MM.1S (cell line): ENCODE data around the gene CREB5.

Experiments used
- DNase-seq: peaks from one replicate; pipeline ENCODE4 v3.0.0-alpha.2; 2015
- H2AFZ ChIP-seq: fragments of 300-600 bp; sonication (generic); 2 replicates; pipeline ENCODE4 v1.6.0; 2016; ENCODE audit warnings: antibody characterized with exemption, low read length
- H3F3A ChIP-seq: fragments of 300-600 bp; sonication (generic); 2 replicates; pipeline ENCODE4 v1.6.1; 2016; ENCODE audit warnings: mild to moderate bottlenecking, antibody characterized with exemption, low read length, moderate library complexity, mixed read lengths; ENCODE audit not compliant: insufficient read depth
- H3K27ac ChIP-seq: fragments of 300-600 bp; sonication (generic); 2 replicates; pipeline ENCODE4 v1.5.1; 2016; ENCODE audit warnings: mild to moderate bottlenecking, low read length
- H3K27me3 ChIP-seq: fragments of 300-600 bp; sonication (generic); replicated peaks from 2 replicates; pipeline ENCODE4 v1.6.0; 2016; ENCODE audit warnings: low read length; ENCODE audit not compliant: insufficient read depth
- H3K36me3 ChIP-seq: fragments of 300-600 bp; sonication (generic); replicated peaks from 2 replicates; pipeline ENCODE4 v1.6.1; 2016; ENCODE audit warnings: mild to moderate bottlenecking, low read length, mixed read lengths; ENCODE audit not compliant: insufficient read depth
- H3K4me1 ChIP-seq: fragments of 300-600 bp; sonication (generic); 2 replicates; pipeline ENCODE4 v1.6.1; 2016; ENCODE audit warnings: low read length, mixed read lengths
- H3K4me2 ChIP-seq: fragments of 300-600 bp; sonication (generic); 2 replicates; pipeline ENCODE4 v1.6.0; 2016; ENCODE audit warnings: low read depth, low read length
- H3K4me3 ChIP-seq: fragments of 300-600 bp; sonication (generic); 2 replicates; pipeline ENCODE4 v1.5.1; 2016; ENCODE audit warnings: low read length, mixed read lengths
- H3K79me2 ChIP-seq: fragments of 300-600 bp; sonication (generic); 2 replicates; pipeline ENCODE4 v1.6.1; 2016; ENCODE audit warnings: mixed run types, low read length, mixed read lengths
- H3K9ac ChIP-seq: fragments of 300-600 bp; sonication (generic); 2 replicates; pipeline ENCODE4 v1.6.1; 2016; ENCODE audit warnings: low read length, mixed read lengths
- H3K9me2 ChIP-seq: fragments of 300-600 bp; sonication (generic); replicated peaks from 2 replicates; pipeline ENCODE4 v1.6.1; 2016; ENCODE audit warnings: mild to moderate bottlenecking, low read length, mixed read lengths; ENCODE audit not compliant: insufficient read depth
- H3K9me3 ChIP-seq: fragments of 300-600 bp; sonication (generic); replicated peaks from 2 replicates; pipeline ENCODE4 v1.6.1; 2016; ENCODE audit warnings: mild to moderate bottlenecking, low read length, mixed read lengths; ENCODE audit not compliant: insufficient read depth
- H4K20me1 ChIP-seq: fragments of 300-600 bp; sonication (generic); 2 replicates; pipeline ENCODE4 v1.6.1; 2016; ENCODE audit warnings: mild to moderate bottlenecking, low read length, moderate library complexity, mixed read lengths; ENCODE audit not compliant: insufficient read depth
- EZH2 ChIP-seq: fragments of 300-600 bp; sonication (generic); optimal IDR thresholded peaks from 2 replicates; pipeline ENCODE3; 2017; ENCODE audit warnings: low read depth, mild to moderate bottlenecking, antibody characterized with exemption, low read length, mixed read lengths
- EZH2phosphoT487 ChIP-seq: fragments of 300-600 bp; sonication (generic); IDR thresholded peaks from 2 replicates; pipeline ENCODE4 v1.6.1; 2018; ENCODE audit warnings: antibody characterized with exemption, low read length
- TF ChIP-seq, protein P1 (sequence below): fragments of 300-600 bp; sonication (generic); IDR thresholded peaks from 2 replicates; pipeline ENCODE4 v1.5.1; 2016; ENCODE audit warnings: antibody characterized with exemption, low read length, mixed read lengths

Gene CREB5

DNA sequence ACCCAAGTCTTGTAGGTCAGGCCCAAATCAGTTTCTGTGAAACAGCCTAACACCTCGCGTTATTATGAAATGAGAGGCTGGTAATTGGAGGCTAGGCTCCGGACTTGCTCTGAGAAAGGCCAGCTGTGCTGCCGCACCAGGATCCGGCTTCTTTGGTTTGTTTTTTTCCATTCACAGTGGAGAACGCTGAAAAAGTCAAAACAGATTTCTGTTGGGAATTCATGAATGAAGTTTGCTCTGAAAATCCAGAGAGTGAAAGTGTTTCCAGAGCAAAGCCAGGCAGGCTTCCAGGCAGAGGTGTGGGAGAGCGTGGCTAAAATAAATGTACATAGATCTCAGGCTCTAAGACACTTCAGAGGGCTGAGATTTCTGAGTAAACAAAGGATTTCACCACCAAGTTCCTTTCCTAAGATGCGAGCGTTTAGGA is 305.8 kb downstream of the CREB5 start:
- no peaks in the 10 kb centered on the region for H3K9me2 ChIP-seq
- H3K9ac ChIP-seq = no peak overlapping the region
- TF ChIP-seq, protein P1, sequence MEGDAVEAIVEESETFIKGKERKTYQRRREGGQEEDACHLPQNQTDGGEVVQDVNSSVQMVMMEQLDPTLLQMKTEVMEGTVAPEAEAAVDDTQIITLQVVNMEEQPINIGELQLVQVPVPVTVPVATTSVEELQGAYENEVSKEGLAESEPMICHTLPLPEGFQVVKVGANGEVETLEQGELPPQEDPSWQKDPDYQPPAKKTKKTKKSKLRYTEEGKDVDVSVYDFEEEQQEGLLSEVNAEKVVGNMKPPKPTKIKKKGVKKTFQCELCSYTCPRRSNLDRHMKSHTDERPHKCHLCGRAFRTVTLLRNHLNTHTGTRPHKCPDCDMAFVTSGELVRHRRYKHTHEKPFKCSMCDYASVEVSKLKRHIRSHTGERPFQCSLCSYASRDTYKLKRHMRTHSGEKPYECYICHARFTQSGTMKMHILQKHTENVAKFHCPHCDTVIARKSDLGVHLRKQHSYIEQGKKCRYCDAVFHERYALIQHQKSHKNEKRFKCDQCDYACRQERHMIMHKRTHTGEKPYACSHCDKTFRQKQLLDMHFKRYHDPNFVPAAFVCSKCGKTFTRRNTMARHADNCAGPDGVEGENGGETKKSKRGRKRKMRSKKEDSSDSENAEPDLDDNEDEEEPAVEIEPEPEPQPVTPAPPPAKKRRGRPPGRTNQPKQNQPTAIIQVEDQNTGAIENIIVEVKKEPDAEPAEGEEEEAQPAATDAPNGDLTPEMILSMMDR = no peak
- TF ChIP-seq EZH2 = no peak
- TF ChIP-seq EZH2phosphoT487 = no peak
- no peaks in the 10 kb centered on the region for H3K9me3 ChIP-seq
- no peak overlapping the region for H2AFZ ChIP-seq
- no peak overlapping the region for H3K4me3 ChIP-seq
- H3K27ac ChIP-seq = no peak overlapping the region
- no peaks in the 10 kb centered on the region for H3K27me3 ChIP-seq
- DNase-seq = no peak
- H3K36me3 ChIP-seq = no peaks in the 10 kb centered on the region
- no peaks in the 10 kb centered on the region for H4K20me1 ChIP-seq
- no peak overlapping the region for H3K4me2 ChIP-seq
- H3K4me1 ChIP-seq = no peaks in the 10 kb centered on the region
- no peaks in the 10 kb centered on the region for H3F3A ChIP-seq
- no peaks in the 10 kb centered on the region for H3K79me2 ChIP-seq

- H3K9ac ChIP-seq = no peak overlapping the region
- H3K27ac ChIP-seq = no peak overlapping the region
- no peaks in the 10 kb centered on the region for H3K9me2 ChIP-seq
- TF ChIP-seq EZH2 = no peak
- no peak for TF ChIP-seq EZH2phosphoT487
- TF ChIP-seq, protein P1 = no peak
- no peaks in the 10 kb centered on the region for H3K27me3 ChIP-seq
- no peaks in the 10 kb centered on the region for H3F3A ChIP-seq
- no peaks in the 10 kb centered on the region for H3K36me3 ChIP-seq
- H3K4me2 ChIP-seq = no peak overlapping the region
- H3K4me1 ChIP-seq = no peaks in the 10 kb centered on the region
- H3K79me2 ChIP-seq = no peaks in the 10 kb centered on the region
- H4K20me1 ChIP-seq = no peaks in the 10 kb centered on the region
- no peak overlapping the region for H2AFZ ChIP-seq
- no peak for DNase-seq
- no peaks in the 10 kb centered on the region for H3K9me3 ChIP-seq
- no peak overlapping the region for H3K4me3 ChIP-seq
These were observed 306.2 kb downstream of the CREB5 start for GRCh38 chr7:28718545-28718944.

DNA sequence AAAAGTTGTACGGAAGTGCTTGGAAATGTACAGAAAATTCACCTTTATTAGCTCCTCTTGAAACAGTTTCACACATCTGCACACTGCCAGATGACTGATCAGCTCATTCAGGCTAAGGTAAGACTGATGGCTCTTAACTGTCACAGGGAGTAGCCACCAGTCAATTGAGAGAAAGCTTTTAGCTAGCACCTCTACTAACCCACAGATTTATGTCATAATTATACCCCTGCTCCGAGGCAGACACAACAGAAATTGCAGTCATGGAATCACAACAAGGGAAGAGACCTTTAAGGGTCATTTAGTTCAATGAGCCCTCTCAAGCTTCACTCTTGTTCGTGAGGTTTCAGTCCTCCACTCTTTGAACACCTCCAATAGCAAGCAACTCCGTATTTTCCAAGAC is 310.4 kb downstream of the CREB5 start:
- no peak overlapping the region for H3K4me3 ChIP-seq
- no peak overlapping the region for H3K9ac ChIP-seq
- H3K27ac ChIP-seq = no peak overlapping the region
- no peaks in the 10 kb centered on the region for H3F3A ChIP-seq
- no peaks in the 10 kb centered on the region for H3K27me3 ChIP-seq
- no peak for TF ChIP-seq EZH2
- TF ChIP-seq EZH2phosphoT487 = no peak
- TF ChIP-seq, protein P1 = no peak
- H3K36me3 ChIP-seq = no peaks in the 10 kb centered on the region
- no peak overlapping the region for H2AFZ ChIP-seq
- H4K20me1 ChIP-seq = no peaks in the 10 kb centered on the region
- no peaks in the 10 kb centered on the region for H3K79me2 ChIP-seq
- H3K9me2 ChIP-seq = no peaks in the 10 kb centered on the region
- no peak overlapping the region for H3K4me2 ChIP-seq
- DNase-seq = no peak
- no peaks in the 10 kb centered on the region for H3K9me3 ChIP-seq
- 0 out of 2 replicates have a peak, but pooled peaks cover 6% of the 10 kb centered on the region for H3K4me1 ChIP-seq
